ENCODE measurements around the gene HBG2. TPM values are rescaled to one million over a fixed set of nuclear protein-coding genes. Genes with fewer than 3 reads are reported as not detected.
"Not testable (repeated sequence)": the region's sequence is repeated elsewhere in the genome, so short reads cannot be mapped to it uniquely, and the experiment has no call there.

Gene HBG2
- total RNA-seq, 4 donors from 2014 or later, result not detected

- in situ Hi-C loops (cut with MboI; ENCODE audit: low sequenced_read_pairs in 4 of 4) (no loop called here), intact Hi-C loops (cut with DNase I; ENCODE audit: low total_unique reads) (no loop called here)
- H3K27ac ChIP-seq, result no peak overlapping the region
- ATAC-seq (no peak), DNase-seq (no peak)
- H3K27me3 ChIP-seq, result no peaks in the 10 kb centered on the region
- H3K4me3 ChIP-seq, result no peak overlapping the region
- TF ChIP-seq POLR2A (IDR thresholded peaks at IDR 0.05), result no peak
- no peak for TF ChIP-seq CTCF (IDR thresholded peaks at IDR 0.05 in 4 of 5, conservative IDR thresholded peaks at IDR 0.05 in 1 of 5)
- no peaks in the 10 kb centered on the region for H3K36me3 ChIP-seq
- H3K9me3 ChIP-seq, result no peaks in the 10 kb centered on the region
- H3K4me1 ChIP-seq, result no peaks in the 10 kb centered on the region
Observed at GRCh38 chr11:5298451-5298850, 43.9 kb upstream of the HBG2 start.

- no peaks in the 10 kb centered on the region for H3K9me3 ChIP-seq
- no peak overlapping the region for H3K4me3 ChIP-seq
- no peak for DNase-seq
- no peaks in the 10 kb centered on the region for H3K4me1 ChIP-seq
- TF ChIP-seq CTCF (IDR thresholded peaks at IDR 0.05 in 4 of 5, conservative IDR thresholded peaks at IDR 0.05 in 1 of 5) (no peak), POLR2A (IDR thresholded peaks at IDR 0.05) (no peak)
- H3K27ac ChIP-seq, result no peak overlapping the region
- H3K36me3 ChIP-seq, result no peaks in the 10 kb centered on the region
- ATAC-seq, result no peak
- no peaks in the 10 kb centered on the region for H3K27me3 ChIP-seq
- in situ Hi-C loops (cut with MboI; ENCODE audit: low sequenced_read_pairs in 4 of 4) (no loop called here), intact Hi-C loops (cut with DNase I; ENCODE audit: low total_unique reads) (no loop called here)
Observed at GRCh38 chr11:5297721-5298323, 43.2 kb upstream of the HBG2 start.

- ATAC-seq; H3K4me1 ChIP-seq; DNase-seq; H3K9me3 ChIP-seq; H3K27me3 ChIP-seq; H3K4me3 ChIP-seq; in situ Hi-C loops (cut with MboI; ENCODE audit: low sequenced_read_pairs in 4 of 4); intact Hi-C loops (cut with DNase I; ENCODE audit: low total_unique reads); H3K36me3 ChIP-seq; H3K27ac ChIP-seq: not testable (repeated sequence)
Observed at GRCh38 chr11:5294342-5294995, 39.9 kb upstream of the HBG2 start.

- Histone ChIP-seq H3K36me3 (no peaks in the 10 kb centered on the region), H3K4me3 (no peak overlapping the region), H3K9me3 (no peaks in the 10 kb centered on the region), H3K4me1 (no peaks in the 10 kb centered on the region), H3K27me3 (no peaks in the 10 kb centered on the region), H3K27ac (no peak overlapping the region)
- in situ Hi-C loops (cut with MboI; ENCODE audit: low sequenced_read_pairs in 4 of 4) (no loop called here), intact Hi-C loops (cut with DNase I; ENCODE audit: low total_unique reads) (no loop called here)
- no peak for TF ChIP-seq CTCF (IDR thresholded peaks at IDR 0.05 in 4 of 5, conservative IDR thresholded peaks at IDR 0.05 in 1 of 5)
- no peak for TF ChIP-seq POLR2A (IDR thresholded peaks at IDR 0.05)
- no peak for DNase-seq
- no peak for ATAC-seq
Observed at GRCh38 chr11:5293028-5293427, 38.4 kb upstream of the HBG2 start.

GRCh38 chr11:5291207-5291838 lies 36.7 kb upstream of the HBG2 start:
- Histone ChIP-seq H3K27me3 (no peaks in the 10 kb centered on the region), H3K4me3 (no peak overlapping the region), H3K9me3 (no peaks in the 10 kb centered on the region), H3K36me3 (no peaks in the 10 kb centered on the region), H3K4me1 (no peaks in the 10 kb centered on the region), H3K27ac (no peak overlapping the region)
- TF ChIP-seq POLR2A (IDR thresholded peaks at IDR 0.05) (no peak), CTCF (IDR thresholded peaks at IDR 0.05 in 4 of 5, conservative IDR thresholded peaks at IDR 0.05 in 1 of 5) (no peak)
- DNase-seq (no peak), ATAC-seq (no peak)
- in situ Hi-C loops (cut with MboI; ENCODE audit: low sequenced_read_pairs in 4 of 4), result no loop called here
- intact Hi-C loops (cut with DNase I; ENCODE audit: low total_unique reads), result no loop called here
